Stimulated activated CD8-positive, alpha-beta memory T cell treated with anti-CD3 and anti-CD28 coated beads, Interleukin-4, amount 100 ng/mL, for 4 hours (primary cell): ENCODE results near the gene PRKCB.

Experiments used
- DNase-seq, 2 donors: peaks; one replicate each; pipeline ENCODE4 v3.0.0-alpha.2; 2020; ENCODE audit warnings: low read depth in 2 of 2, low spot score in 1 of 2

Gene PRKCB

GRCh38 chr16:23835390-23836077 is at the start of gene PRKCB:
PRKCB (plus strand) TSS chr16:23835983.
- DNase-seq = peak; percentile 80

GRCh38 chr16:23786964-23787561 is 48.7 kb upstream of the PRKCB start:
- DNase-seq = no peak

GRCh38 chr16:23788685-23789084 is 47.1 kb upstream of the PRKCB start:
- DNase-seq = no peak

GRCh38 chr16:23795378-23795777 is 40.4 kb upstream of the PRKCB start:
- DNase-seq = no peak

GRCh38 chr16:23796941-23797340 is 38.8 kb upstream of the PRKCB start:
- no peak for DNase-seq

GRCh38 chr16:23801378-23801777 is 34.4 kb upstream of the PRKCB start:
- peak; percentile 54 to 77 for DNase-seq

- DNase-seq = no peak
Measured at GRCh38 chr16:23802776-23803175, 33.0 kb upstream of the PRKCB start.

GRCh38 chr16:23803591-23804123 is 32.1 kb upstream of the PRKCB start:
- DNase-seq = peak; percentile 34 to 50

GRCh38 chr16:23807028-23807427 is 28.8 kb upstream of the PRKCB start:
- no peak for DNase-seq

- DNase-seq = no peak
Measured at GRCh38 chr16:23821467-23821866, 14.3 kb upstream of the PRKCB start.

GRCh38 chr16:23821875-23822688 is 13.7 kb upstream of the PRKCB start:
- DNase-seq = no peak

- no peak for DNase-seq
Measured at GRCh38 chr16:23823475-23824384, 12.1 kb upstream of the PRKCB start.

- DNase-seq = no peak
Measured at GRCh38 chr16:23824909-23825308, 10.9 kb upstream of the PRKCB start.

GRCh38 chr16:23826528-23827045 is 9.2 kb upstream of the PRKCB start:
- no peak for DNase-seq

GRCh38 chr16:23827057-23827456 is 8.7 kb upstream of the PRKCB start:
- no peak for DNase-seq

- no peak for DNase-seq
Measured at GRCh38 chr16:23829454-23829853, 6.3 kb upstream of the PRKCB start.

- no peak for DNase-seq
Measured at GRCh38 chr16:23830276-23830675, 5.5 kb upstream of the PRKCB start.

- no peak for DNase-seq
Measured at GRCh38 chr16:23832882-23833281, 2.9 kb upstream of the PRKCB start.

- DNase-seq = no peak
Measured at GRCh38 chr16:23833504-23833903, 2.3 kb upstream of the PRKCB start.

GRCh38 chr16:23833960-23834685 is 1.7 kb upstream of the PRKCB start:
- DNase-seq = no peak
